Ishikawa (cell line): Measurements from ENCODE around the gene RRAGD.

Experiments used
- CEBPB ChIP-seq: IDR thresholded peaks from 2 replicates; pipeline ENCODE4 v1.6.1; 2012
- FOXM1 ChIP-seq: IDR thresholded peaks from 2 replicates; pipeline ENCODE4 v1.6.1; 2012; ENCODE audit warnings: low read depth, borderline replicate concordance
- TEAD4 ChIP-seq: IDR thresholded peaks from 2 replicates; pipeline ENCODE4 v1.6.1; 2012
- YY1 ChIP-seq: IDR thresholded peaks from 2 replicates; pipeline ENCODE4 v1.6.1; 2012; ENCODE audit warnings: low read depth
- TF ChIP-seq, protein P1 (sequence below): IDR thresholded peaks from 2 replicates; pipeline ENCODE4 v1.6.1; 2012; ENCODE audit warnings: low read depth, mild to moderate bottlenecking
- TF ChIP-seq, protein P2 (sequence below): IDR thresholded peaks from 2 replicates; pipeline ENCODE4 v1.6.1; 2012

DNA sequence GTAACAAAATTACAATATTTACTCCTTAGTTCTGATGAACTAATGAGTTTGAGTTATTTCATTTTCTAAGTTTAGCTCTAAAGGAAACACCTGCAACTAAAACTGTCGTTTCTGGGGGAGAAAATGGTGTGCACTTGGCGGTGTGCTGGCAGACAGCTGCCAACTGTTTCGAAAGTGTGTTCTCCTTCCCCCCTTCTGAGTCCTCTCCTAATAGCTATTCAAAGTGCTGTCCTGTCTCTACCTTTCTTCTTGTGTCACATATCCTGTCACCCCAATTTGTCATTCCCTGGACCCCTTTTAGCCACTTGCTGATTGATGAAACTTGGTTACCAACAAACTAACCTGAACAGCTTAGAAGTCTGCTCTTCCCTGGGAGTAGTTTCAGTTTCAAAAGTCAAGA is 54.7 kb downstream of the RRAGD start:
- no peak for TF ChIP-seq TEAD4
- no peak for TF ChIP-seq FOXM1
- TF ChIP-seq, protein P1, sequence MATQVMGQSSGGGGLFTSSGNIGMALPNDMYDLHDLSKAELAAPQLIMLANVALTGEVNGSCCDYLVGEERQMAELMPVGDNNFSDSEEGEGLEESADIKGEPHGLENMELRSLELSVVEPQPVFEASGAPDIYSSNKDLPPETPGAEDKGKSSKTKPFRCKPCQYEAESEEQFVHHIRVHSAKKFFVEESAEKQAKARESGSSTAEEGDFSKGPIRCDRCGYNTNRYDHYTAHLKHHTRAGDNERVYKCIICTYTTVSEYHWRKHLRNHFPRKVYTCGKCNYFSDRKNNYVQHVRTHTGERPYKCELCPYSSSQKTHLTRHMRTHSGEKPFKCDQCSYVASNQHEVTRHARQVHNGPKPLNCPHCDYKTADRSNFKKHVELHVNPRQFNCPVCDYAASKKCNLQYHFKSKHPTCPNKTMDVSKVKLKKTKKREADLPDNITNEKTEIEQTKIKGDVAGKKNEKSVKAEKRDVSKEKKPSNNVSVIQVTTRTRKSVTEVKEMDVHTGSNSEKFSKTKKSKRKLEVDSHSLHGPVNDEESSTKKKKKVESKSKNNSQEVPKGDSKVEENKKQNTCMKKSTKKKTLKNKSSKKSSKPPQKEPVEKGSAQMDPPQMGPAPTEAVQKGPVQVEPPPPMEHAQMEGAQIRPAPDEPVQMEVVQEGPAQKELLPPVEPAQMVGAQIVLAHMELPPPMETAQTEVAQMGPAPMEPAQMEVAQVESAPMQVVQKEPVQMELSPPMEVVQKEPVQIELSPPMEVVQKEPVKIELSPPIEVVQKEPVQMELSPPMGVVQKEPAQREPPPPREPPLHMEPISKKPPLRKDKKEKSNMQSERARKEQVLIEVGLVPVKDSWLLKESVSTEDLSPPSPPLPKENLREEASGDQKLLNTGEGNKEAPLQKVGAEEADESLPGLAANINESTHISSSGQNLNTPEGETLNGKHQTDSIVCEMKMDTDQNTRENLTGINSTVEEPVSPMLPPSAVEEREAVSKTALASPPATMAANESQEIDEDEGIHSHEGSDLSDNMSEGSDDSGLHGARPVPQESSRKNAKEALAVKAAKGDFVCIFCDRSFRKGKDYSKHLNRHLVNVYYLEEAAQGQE = no peak
- no peak for TF ChIP-seq YY1
- TF ChIP-seq, protein P2, sequence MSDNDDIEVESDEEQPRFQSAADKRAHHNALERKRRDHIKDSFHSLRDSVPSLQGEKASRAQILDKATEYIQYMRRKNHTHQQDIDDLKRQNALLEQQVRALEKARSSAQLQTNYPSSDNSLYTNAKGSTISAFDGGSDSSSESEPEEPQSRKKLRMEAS = no peak
- TF ChIP-seq CEBPB = no peak
